ENCODE measurements around the gene XIAP.

Gene XIAP

DNA sequence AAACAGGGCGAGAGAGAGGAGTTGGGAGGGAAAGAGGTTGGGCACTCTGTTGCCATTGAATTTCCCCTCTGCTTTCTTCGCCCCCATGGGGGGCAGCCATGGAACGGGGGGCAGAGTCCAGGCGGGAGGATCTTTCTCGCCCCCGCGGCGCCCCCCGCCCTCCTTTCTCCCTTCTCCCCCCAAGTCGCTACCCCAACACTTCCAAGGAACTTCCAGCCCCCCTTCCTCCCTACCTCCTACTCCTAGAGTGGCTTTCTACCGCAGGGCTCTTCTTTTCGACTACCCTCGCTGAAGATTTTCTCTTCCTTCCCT, 101.1 kb downstream of the XIAP start:
- no peak for DNase-seq (ENCODE audit: low read depth in 2 of 2)

DNA sequence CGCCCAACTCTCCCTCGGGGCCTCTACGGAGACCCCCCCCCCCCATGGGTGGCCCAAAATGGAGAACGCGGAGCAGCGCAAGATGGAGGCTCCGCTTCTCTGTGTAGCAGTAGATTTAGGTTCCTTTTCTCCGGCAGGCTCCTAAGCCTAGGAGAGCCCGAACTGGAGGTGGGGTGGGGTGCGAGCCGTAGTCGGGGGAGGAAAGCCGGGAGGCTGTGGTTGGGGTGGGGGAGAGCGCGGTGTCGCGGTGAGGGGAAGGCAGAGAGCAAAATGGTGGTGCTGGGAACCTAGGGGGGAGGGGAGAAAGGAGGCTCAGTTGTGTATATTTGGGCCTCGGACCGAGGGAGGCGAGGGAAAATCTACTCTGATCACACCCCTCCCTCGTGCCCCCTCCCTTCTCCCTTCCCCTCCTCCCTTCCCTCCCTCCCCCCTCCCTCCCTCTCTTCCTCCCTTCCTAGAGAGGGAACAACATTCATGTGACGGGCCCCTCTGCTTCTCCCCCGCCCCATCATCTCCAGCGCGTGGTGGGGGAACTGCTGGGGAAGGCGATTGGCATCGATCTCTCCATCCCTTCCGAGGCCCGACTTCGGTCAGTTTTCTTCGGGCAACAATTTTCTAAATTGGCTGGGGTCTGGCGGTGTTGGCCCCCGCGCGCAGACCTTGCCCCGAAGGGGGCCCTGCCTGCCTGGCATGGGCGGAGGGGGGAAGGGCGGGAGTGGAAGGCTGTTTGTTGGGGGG, 101.6 kb downstream of the XIAP start, which contains the start of gene STAG2:
TSS of gene STAG2 (plus strand) at position 439 of the 738 bp plus-strand sequence. CDS start 60,922 bp downstream, outside the sequence.
- DNase-seq (ENCODE audit: low read depth in 2 of 2): peak; percentile 14 to 21

DNA sequence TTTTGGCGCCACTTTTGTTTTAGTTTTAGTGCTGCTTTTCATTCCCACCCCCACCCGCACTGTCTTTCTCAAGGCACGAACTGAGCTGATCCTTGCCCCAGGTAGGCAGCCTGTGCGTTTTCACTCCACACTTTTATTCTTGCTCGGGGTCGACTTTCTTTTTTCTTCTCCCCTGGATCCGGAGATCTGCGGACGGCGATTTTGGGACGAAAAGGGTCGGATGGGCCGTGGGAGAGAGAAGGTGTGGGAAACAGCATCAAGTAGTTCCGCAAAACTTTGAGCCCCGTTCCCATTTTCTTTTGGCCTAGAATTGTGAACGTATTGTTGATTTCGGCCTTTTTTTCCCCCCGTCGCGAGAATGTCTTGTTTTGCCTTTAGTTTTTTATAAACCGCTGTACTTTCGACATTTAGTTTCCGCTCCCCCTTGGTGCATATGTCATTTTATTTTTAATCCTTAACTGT, 102.2 kb downstream of the XIAP start:
- no peak for DNase-seq (ENCODE audit: low read depth in 2 of 2)

DNA sequence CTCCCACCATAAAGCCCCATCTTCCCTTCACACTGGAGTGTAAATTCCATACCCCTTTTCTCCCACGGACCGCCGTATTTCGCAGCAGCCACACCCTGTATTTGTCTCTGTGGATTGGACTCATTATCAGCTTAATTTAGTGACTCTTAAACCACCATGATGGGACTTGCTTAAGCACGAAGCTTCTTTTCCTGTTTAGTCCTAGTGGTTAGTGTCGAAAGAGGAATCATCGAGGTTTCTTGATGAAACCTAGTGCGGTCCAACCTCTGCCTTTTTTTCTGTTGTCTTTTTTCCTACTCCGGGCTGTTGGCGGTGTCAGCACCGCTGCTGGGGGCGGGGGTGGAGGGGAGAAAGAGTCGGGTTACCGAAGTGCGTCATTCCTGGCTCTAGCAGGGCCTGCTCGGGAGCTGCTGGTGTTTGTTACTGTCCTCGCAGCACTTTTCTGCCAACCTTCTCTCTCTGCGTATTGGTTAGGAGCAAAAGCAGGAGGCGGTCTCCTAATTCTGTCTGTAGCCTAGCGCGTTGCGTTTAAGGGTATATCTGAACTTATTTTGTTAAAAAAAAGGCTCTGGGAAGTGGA, 103.0 kb downstream of the XIAP start:
- DNase-seq (ENCODE audit: low read depth in 2 of 2): peak; percentile 70 to 76
